Astrocyte of the cerebellum (primary cell): ENCODE measurements around the gene ATP5F1B.

Source experiments
- DNase-seq: peaks from one replicate; pipeline ENCODE4 v3.0.0-alpha.2; 2011; ENCODE audit warnings: low read depth
- H3K4me3 ChIP-seq: 2 replicates; pipeline ENCODE4 v1.5.1; 2011; ENCODE audit warnings: mild to moderate bottlenecking, low read depth, low read length, moderate library complexity
- in situ Hi-C: cut with HindIII; loops from 2 replicates; pipeline ENCODE4 v1.10.0; 2017; ENCODE audit warnings: low sequenced_read_pairs
- TF ChIP-seq, protein P1 (sequence below): IDR thresholded peaks from 2 replicates; pipeline ENCODE4 v1.5.1; 2012; ENCODE audit warnings: low read length, low read depth, moderate library complexity, mild to moderate bottlenecking; ENCODE audit errors: missing control alignments

The ATP5F1B gene

DNA sequence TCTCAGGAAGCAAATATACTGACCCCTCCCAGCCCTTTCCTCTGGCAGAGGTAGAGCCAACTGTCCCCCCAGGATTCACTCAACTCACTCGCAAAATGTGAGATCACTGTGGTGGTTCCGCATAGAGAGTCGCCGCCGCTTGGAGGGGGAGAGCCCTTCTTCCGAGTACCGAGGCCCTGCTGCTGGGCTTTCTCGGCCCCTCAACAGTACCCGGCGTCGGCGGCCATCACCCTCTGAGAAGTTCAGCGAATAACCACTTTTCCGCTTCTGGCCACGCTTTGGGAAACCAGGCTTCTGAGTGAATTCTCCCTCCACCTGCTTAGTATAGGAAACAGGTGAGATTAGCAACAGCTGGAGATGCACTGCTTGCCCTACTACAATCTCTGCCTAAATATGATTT lies 46.7 kb downstream of the ATP5F1B start:
- no peak for DNase-seq
- in situ Hi-C loops: no loop called here
- TF ChIP-seq, protein P1, sequence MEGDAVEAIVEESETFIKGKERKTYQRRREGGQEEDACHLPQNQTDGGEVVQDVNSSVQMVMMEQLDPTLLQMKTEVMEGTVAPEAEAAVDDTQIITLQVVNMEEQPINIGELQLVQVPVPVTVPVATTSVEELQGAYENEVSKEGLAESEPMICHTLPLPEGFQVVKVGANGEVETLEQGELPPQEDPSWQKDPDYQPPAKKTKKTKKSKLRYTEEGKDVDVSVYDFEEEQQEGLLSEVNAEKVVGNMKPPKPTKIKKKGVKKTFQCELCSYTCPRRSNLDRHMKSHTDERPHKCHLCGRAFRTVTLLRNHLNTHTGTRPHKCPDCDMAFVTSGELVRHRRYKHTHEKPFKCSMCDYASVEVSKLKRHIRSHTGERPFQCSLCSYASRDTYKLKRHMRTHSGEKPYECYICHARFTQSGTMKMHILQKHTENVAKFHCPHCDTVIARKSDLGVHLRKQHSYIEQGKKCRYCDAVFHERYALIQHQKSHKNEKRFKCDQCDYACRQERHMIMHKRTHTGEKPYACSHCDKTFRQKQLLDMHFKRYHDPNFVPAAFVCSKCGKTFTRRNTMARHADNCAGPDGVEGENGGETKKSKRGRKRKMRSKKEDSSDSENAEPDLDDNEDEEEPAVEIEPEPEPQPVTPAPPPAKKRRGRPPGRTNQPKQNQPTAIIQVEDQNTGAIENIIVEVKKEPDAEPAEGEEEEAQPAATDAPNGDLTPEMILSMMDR: no peak
- no peak overlapping the region for H3K4me3 ChIP-seq

DNA sequence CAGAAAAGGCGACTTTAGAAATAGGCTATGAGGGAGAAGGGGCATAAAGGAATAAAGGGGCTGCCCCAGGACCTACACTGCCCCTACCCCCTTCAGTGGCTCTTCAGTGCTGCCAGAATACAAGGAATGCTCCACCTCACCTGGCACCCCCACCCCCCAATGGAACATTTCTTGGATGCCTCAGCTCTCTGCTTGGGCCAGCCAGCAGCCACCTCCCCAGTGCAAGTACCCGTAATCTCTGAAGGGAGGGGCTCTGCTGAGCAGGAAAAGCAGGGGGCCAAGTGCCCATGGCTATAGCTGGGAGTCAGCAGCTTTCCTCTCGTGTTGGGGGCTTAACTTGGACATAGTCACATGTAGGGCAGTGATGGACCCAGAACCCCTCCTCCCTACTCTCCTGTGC lies 49.0 kb downstream of the ATP5F1B start:
- in situ Hi-C loops: no loop called here
- no peak for DNase-seq
- TF ChIP-seq, protein P1: no peak
- no peak overlapping the region for H3K4me3 ChIP-seq

DNA sequence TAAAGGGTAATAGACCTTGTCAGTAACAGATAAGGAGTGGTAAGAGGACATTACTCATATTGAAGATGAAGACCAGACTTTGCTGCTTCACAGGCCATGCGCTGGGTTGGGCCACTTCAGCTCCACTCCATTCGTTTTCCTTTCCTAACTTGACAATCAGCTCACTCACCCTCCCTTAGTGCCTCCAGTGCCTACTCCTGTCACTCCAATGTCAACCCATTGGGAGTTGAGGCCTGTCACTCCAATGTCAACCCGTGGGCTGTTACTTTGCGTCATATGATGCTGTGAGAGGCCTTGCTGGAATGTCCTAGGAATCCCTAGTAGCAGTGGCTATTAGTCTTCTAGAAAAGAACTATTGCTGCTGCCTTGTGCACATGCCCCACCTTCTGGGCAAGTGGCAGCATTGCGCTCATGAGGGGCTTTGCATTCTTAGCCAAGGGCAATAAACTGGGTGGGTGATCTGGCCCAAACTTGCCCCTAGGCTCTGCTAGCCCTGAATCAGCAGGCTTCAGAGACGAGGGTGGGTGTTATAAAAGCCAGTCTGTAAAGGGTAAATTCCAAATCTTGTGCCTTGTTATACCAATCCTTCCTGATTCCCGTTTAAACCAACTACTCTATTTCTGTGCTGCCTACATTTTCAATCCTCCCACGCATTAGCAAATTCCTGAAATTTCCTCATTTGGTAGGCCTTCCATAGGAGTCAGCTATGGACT lies 51.7 kb downstream of the ATP5F1B start:
- peak; percentile 41 for DNase-seq
- no peak overlapping the region for H3K4me3 ChIP-seq
- TF ChIP-seq, protein P1: peak; percentile 94
- in situ Hi-C loops: no loop called here

- DNase-seq: no peak
- TF ChIP-seq, protein P1: no peak
- in situ Hi-C loops: no loop called here
- H3K4me3 ChIP-seq: no peak overlapping the region
Observed at GRCh38 chr12:56591961-56592360, 53.8 kb downstream of the ATP5F1B start.

- in situ Hi-C loops: no loop called here
Observed at GRCh38 chr12:56591126-56591525, 54.7 kb downstream of the ATP5F1B start.

DNA sequence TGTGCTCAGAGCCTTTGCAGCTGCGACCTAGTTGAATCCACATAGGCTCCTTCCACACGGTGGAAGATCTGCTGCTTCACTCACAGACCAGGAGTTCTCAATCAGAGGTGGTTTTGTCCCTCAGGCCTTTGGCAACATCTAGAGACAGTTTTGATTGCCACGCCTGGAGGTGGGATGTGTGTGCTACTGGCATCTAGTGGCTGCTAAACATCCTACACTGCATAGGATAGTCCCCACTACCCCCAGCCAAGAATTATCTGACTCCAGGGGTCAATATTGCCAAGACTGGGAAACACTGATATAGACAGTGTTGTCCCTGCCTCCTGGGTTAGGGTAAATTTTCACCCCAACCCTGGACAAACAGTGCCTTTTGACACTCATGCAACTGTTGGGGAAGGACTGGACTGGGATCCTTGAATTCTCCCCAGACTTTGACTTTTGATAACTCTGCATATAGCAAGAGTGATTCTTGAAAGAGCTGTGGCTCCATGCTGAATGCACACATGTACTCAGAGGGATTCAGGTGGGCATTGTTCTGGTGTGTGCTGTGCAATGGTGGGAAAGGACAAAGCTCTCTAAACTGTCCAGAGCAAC lies 55.5 kb downstream of the ATP5F1B start:
- in situ Hi-C loops: no loop called here
- no peak for DNase-seq
- H3K4me3 ChIP-seq: no peak overlapping the region
- TF ChIP-seq, protein P1: peak; percentile 56

More at GRCh38 chr12:56591126-56591525, 54.7 kb downstream of the ATP5F1B start:
- TF ChIP-seq, protein P1: no peak
- DNase-seq: no peak
- no peak overlapping the region for H3K4me3 ChIP-seq
